ENCODE data around the gene CENPO.

CENPO gene

GRCh38 chr2:24866946-24867345 lies 73.7 kb downstream of the CENPO start:
- FAIRE-seq = no peak

- no peak for FAIRE-seq
Observed at GRCh38 chr2:24870440-24870839, 77.2 kb downstream of the CENPO start.

- no peak for FAIRE-seq
Observed at GRCh38 chr2:24870891-24871705, 77.9 kb downstream of the CENPO start.

GRCh38 chr2:24871852-24872333 lies 78.7 kb downstream of the CENPO start:
- no peak for FAIRE-seq
